ENCODE measurements around the gene LRRC30. TPM values are rescaled to one million over a fixed set of nuclear protein-coding genes. Genes with fewer than 3 reads are reported as not detected.

The LRRC30 gene
- total RNA-seq, 6 experiments from 2014 or later: not detected

GRCh38 chr18:7256618-7257425, 25.9 kb downstream of the LRRC30 start:
- ATAC-seq (no peak), DNase-seq (no peak)
- Histone ChIP-seq H3K36me3 (no peaks in the 10 kb centered on the region), H3K9me3 (no peaks in the 10 kb centered on the region), H3K4me3 (no peak overlapping the region), H3K27me3 (no peaks in the 10 kb centered on the region), H3K27ac (no peak overlapping the region), H3K4me1 (no peaks in the 10 kb centered on the region)
- intact Hi-C loops (cut with DNase I): no loop called here
- WGBS (ENCODE audit: insufficient coverage, low coverage, low lambda C conversion rate, missing lambda C conversion rate): 43% methylated on average over 10 of the region's 10 CpGs
- TF ChIP-seq POLR2A (IDR thresholded peaks at IDR 0.05) (no peak), CTCF (IDR thresholded peaks at IDR 0.05) (no peak)

GRCh38 chr18:7257426-7257740, 26.5 kb downstream of the LRRC30 start:
- H3K9me3 ChIP-seq: no peaks in the 10 kb centered on the region
- H3K27ac ChIP-seq: no peak overlapping the region
- no peak for ATAC-seq
- no peak for TF ChIP-seq POLR2A (IDR thresholded peaks at IDR 0.05)
- TF ChIP-seq CTCF (IDR thresholded peaks at IDR 0.05): no peak
- H3K4me1 ChIP-seq: no peaks in the 10 kb centered on the region
- no peaks in the 10 kb centered on the region for H3K36me3 ChIP-seq
- H3K27me3 ChIP-seq: no peaks in the 10 kb centered on the region
- H3K4me3 ChIP-seq: no peak overlapping the region
- WGBS (ENCODE audit: insufficient coverage, low coverage, low lambda C conversion rate, missing lambda C conversion rate): 50% methylated on average over 3 of the region's 3 CpGs
- intact Hi-C loops (cut with DNase I): no loop called here
- DNase-seq: no peak

- no peak overlapping the region for H3K27ac ChIP-seq
- intact Hi-C loops (cut with DNase I): no loop called here
- H3K36me3 ChIP-seq: no peaks in the 10 kb centered on the region
- ATAC-seq (peak; percentile 55 to 66 (median 60)), DNase-seq (no peak)
- no peaks in the 10 kb centered on the region for H3K27me3 ChIP-seq
- TF ChIP-seq CTCF (IDR thresholded peaks at IDR 0.05) (no peak), POLR2A (IDR thresholded peaks at IDR 0.05) (no peak)
- no peak overlapping the region for H3K4me3 ChIP-seq
- WGBS (ENCODE audit: insufficient coverage, low coverage, low lambda C conversion rate, missing lambda C conversion rate): 44% methylated on average over 6 of the region's 6 CpGs
- H3K4me1 ChIP-seq: no peaks in the 10 kb centered on the region
- no peaks in the 10 kb centered on the region for H3K9me3 ChIP-seq
These were observed 28.6 kb downstream of the LRRC30 start for GRCh38 chr18:7259475-7259874.

- H3K4me1 ChIP-seq: no peaks in the 10 kb centered on the region
- 56% methylated on average over 1 of the region's 3 CpGs for WGBS (ENCODE audit: insufficient coverage, low coverage, low lambda C conversion rate, missing lambda C conversion rate)
- TF ChIP-seq CTCF (IDR thresholded peaks at IDR 0.05) (no peak), POLR2A (IDR thresholded peaks at IDR 0.05) (no peak)
- H3K27me3 ChIP-seq: no peaks in the 10 kb centered on the region
- ATAC-seq (no peak), DNase-seq (no peak)
- no peak overlapping the region for H3K4me3 ChIP-seq
- H3K9me3 ChIP-seq: no peaks in the 10 kb centered on the region
- H3K36me3 ChIP-seq: no peaks in the 10 kb centered on the region
- intact Hi-C loops (cut with DNase I): no loop called here
- no peak overlapping the region for H3K27ac ChIP-seq
These were observed 30.3 kb downstream of the LRRC30 start for GRCh38 chr18:7261199-7261598.

All from right lobe of liver (tissue), 6 donors.